ENCODE data around the gene ZNF385B. TPM values are rescaled to one million over a fixed set of nuclear protein-coding genes. Genes with fewer than 3 reads are reported as not detected.
"Not testable (repeated sequence)": the region's sequence is repeated elsewhere in the genome, so short reads cannot be mapped to it uniquely, and the experiment has no call there.

The ZNF385B gene
- total and polyA plus RNA-seq, 2 experiments from 2014 or later = 2.7 to 8.2 TPM

DNA sequence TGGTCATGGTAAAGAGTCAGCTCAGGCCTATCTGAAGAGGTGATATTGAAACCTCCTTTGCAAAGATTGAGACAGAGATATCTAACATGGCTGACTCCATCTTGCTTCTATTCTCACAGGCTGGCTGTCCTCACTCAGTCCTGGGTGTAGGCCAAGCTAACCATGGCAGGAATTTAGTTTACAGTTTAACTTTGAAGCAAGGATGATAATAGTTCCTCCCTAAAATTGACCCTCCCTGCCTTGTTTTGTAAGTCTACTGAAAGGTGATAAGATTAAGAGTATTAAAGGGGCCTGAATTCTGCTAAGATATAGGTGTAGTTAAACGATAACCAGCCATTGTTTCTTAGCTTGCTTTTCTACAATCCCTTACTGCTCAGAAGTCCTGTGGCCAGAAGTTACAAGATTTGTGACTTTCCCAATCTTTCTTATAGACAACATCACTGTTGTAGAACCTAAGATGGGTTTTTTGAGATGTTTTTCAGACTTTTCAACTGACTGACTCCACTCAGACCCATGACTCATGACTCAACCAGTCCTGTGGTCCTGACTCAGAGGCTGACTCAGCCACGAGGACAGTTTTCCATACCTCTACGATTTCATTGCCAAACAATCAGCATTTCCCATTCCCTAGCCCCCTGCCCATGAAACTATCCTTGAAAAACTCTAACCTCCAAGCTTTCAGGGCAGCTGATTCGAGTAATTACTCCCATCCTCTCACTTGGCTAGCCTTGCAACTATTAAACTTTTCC, 401.1 kb downstream of the ZNF385B start:
- TF ChIP-seq, protein P1, sequence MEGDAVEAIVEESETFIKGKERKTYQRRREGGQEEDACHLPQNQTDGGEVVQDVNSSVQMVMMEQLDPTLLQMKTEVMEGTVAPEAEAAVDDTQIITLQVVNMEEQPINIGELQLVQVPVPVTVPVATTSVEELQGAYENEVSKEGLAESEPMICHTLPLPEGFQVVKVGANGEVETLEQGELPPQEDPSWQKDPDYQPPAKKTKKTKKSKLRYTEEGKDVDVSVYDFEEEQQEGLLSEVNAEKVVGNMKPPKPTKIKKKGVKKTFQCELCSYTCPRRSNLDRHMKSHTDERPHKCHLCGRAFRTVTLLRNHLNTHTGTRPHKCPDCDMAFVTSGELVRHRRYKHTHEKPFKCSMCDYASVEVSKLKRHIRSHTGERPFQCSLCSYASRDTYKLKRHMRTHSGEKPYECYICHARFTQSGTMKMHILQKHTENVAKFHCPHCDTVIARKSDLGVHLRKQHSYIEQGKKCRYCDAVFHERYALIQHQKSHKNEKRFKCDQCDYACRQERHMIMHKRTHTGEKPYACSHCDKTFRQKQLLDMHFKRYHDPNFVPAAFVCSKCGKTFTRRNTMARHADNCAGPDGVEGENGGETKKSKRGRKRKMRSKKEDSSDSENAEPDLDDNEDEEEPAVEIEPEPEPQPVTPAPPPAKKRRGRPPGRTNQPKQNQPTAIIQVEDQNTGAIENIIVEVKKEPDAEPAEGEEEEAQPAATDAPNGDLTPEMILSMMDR (IDR thresholded peaks at IDR 0.05; ENCODE audit: low read depth, low read length) = no peak
- Histone ChIP-seq H3K4me3 (no peak overlapping the region), H3K4me1 (ENCODE audit: low read depth) (no peaks in the 10 kb centered on the region), H3K27ac (no peak overlapping the region), H3K9me3 (ENCODE audit: low read depth) (no peaks in the 10 kb centered on the region), H3K36me3 (no peaks in the 10 kb centered on the region), H3K27me3 (no peaks in the 10 kb centered on the region)
- DNase-seq (ENCODE audit: low read depth in 1 of 2, low spot score in 1 of 2) = peak in 1 of 2 donors; percentile 92

GRCh38 chr2:179458113-179458512, 403.3 kb downstream of the ZNF385B start:
- H3K36me3 ChIP-seq; H3K4me1 ChIP-seq (ENCODE audit: low read depth); H3K4me3 ChIP-seq; H3K27me3 ChIP-seq; H3K27ac ChIP-seq; DNase-seq (ENCODE audit: low read depth in 1 of 2, low spot score in 1 of 2); H3K9me3 ChIP-seq (ENCODE audit: low read depth): not testable (repeated sequence)

DNA sequence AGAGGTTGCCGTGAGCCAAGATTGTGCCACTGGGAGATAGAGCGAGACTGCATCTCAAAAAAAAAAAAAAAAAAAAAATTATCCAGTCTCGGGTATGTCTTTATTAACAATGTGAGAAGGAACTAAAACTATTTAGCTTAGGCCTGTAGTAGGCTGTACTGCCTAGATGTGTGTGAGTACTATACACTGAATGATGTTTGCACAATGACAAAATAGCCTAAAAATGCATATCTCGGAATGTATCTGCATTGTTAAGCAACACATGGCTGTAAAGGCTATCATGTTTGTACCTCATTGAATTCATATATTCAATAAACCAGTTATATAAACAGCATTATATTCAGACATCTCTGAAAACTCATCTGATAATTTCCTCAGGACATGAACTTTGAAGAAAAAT, 405.6 kb downstream of the ZNF385B start:
- Histone ChIP-seq H3K36me3 (no peaks in the 10 kb centered on the region), H3K9me3 (ENCODE audit: low read depth) (no peaks in the 10 kb centered on the region), H3K4me1 (ENCODE audit: low read depth) (no peaks in the 10 kb centered on the region), H3K4me3 (no peak overlapping the region), H3K27ac (no peak overlapping the region), H3K27me3 (no peaks in the 10 kb centered on the region)
- no peak for DNase-seq (ENCODE audit: low read depth in 1 of 2, low spot score in 1 of 2)
- TF ChIP-seq, protein P1 (IDR thresholded peaks at IDR 0.05; ENCODE audit: low read depth, low read length) = no peak

GRCh38 chr2:179455172-179455524, 406.3 kb downstream of the ZNF385B start:
- H3K4me1 ChIP-seq (ENCODE audit: low read depth) = no peaks in the 10 kb centered on the region
- no peaks in the 10 kb centered on the region for H3K36me3 ChIP-seq
- H3K9me3 ChIP-seq (ENCODE audit: low read depth) = no peaks in the 10 kb centered on the region
- no peak overlapping the region for H3K27ac ChIP-seq
- no peak for DNase-seq (ENCODE audit: low read depth in 1 of 2, low spot score in 1 of 2)
- no peaks in the 10 kb centered on the region for H3K27me3 ChIP-seq
- TF ChIP-seq, protein P1 (IDR thresholded peaks at IDR 0.05; ENCODE audit: low read depth, low read length) = no peak
- no peak overlapping the region for H3K4me3 ChIP-seq

- Histone ChIP-seq H3K9me3 (ENCODE audit: low read depth) (no peaks in the 10 kb centered on the region), H3K27me3 (no peaks in the 10 kb centered on the region), H3K27ac (no peak overlapping the region), H3K4me3 (no peak overlapping the region), H3K36me3 (no peaks in the 10 kb centered on the region), H3K4me1 (ENCODE audit: low read depth) (no peaks in the 10 kb centered on the region)
- TF ChIP-seq, protein P1 (IDR thresholded peaks at IDR 0.05; ENCODE audit: low read depth, low read length) = no peak
- peak in 1 of 2 donors; percentile 79 for DNase-seq (ENCODE audit: low read depth in 1 of 2, low spot score in 1 of 2)
These were observed 406.8 kb downstream of the ZNF385B start for GRCh38 chr2:179454443-179455171.

DNA sequence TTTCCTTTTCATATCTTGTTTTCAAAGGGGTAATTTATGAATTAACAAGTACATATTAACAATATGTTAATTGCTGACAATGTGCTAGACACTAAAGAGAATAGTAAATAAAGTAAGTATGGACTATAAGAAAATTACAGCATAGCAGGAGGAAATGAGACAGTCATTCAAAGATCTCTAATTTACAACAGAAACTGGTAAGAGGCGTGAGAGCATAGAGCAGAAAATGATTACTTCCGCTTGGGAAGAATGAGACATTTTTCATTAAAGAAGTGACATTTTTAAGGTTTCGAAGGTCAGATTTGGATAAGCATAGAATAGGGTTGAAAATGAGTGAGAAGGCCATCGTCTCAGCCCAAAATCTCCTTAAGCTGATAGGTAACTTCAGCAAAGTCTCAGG, 412.4 kb downstream of the ZNF385B start:
- Histone ChIP-seq H3K36me3 (no peaks in the 10 kb centered on the region), H3K27ac (no peak overlapping the region), H3K4me1 (ENCODE audit: low read depth) (peaks cover 2% of the 10 kb centered on the region), H3K27me3 (no peaks in the 10 kb centered on the region), H3K9me3 (ENCODE audit: low read depth) (no peaks in the 10 kb centered on the region), H3K4me3 (no peak overlapping the region)
- TF ChIP-seq, protein P1 (IDR thresholded peaks at IDR 0.05; ENCODE audit: low read depth, low read length) = no peak
- no peak for DNase-seq (ENCODE audit: low read depth in 1 of 2, low spot score in 1 of 2)
